BJ (cell line): Measurements from ENCODE around the gene PKMYT1. TPM values are rescaled to one million over a fixed set of nuclear protein-coding genes. Genes with fewer than 3 reads are reported as not detected.
"Not testable (repeated sequence)": the region's sequence is repeated elsewhere in the genome, so short reads cannot be mapped to it uniquely, and the experiment has no call there.

Experiments used
- CTCF ChIA-PET: fragments of 350-600 bp; formaldehyde crosslinking; extraction: SDS; loops from one replicate; lab custom pipeline; 2021; ENCODE audit warnings: antibody characterized with exemption, inconsistent platforms; lab: Yijun Ruan, JAX
- POLR2A ChIA-PET: fragments of 300-600 bp; sonication (Branson Sonifier 250); formaldehyde crosslinking; extraction: SDS; loops from one replicate; lab custom pipeline; 2021; ENCODE audit warnings: antibody characterized with exemption; lab: Charles Lee
- DNase-seq: peaks from one replicate; pipeline ENCODE4 v3.0.0-alpha.2; 2011; ENCODE audit warnings: low read depth
- H3K27me3 ChIP-seq: 2 replicates; pipeline ENCODE4 v1.6.0; 2011; ENCODE audit warnings: low read length; ENCODE audit not compliant: control insufficient read depth, insufficient read depth
- H3K36me3 ChIP-seq: 2 replicates; pipeline ENCODE4 v1.5.1; 2011; ENCODE audit warnings: low read length; ENCODE audit not compliant: control insufficient read depth, insufficient read depth
- H3K4me3 ChIP-seq: 2 replicates; pipeline ENCODE4 v1.5.1; 2011; ENCODE audit warnings: low read depth, mild to moderate bottlenecking, control low read depth, low read length
- CTCF ChIP-seq: IDR thresholded peaks from 2 replicates; pipeline ENCODE4 v1.5.1; 2011; ENCODE audit warnings: low read depth, mild to moderate bottlenecking, control low read depth, inconsistent platforms, low read length, moderate library complexity; ENCODE audit not compliant: insufficient read depth
- polyA plus RNA-seq: library from polyadenylated mRNA; depleted of rRNA; stranded (reverse); fragments of >200 nt; gene quantifications from 2 replicates; pipeline ENCODE4 v1.2.3, GENCODE V29; 2011

Gene PKMYT1
- polyA plus RNA-seq, 1 experiment: 6.9 TPM

- Histone ChIP-seq H3K27me3 (no peaks in the 10 kb centered on the region), H3K4me3 (no peak overlapping the region), H3K36me3 (peaks cover 20% of the 10 kb centered on the region)
- TF ChIP-seq CTCF: no peak
- CTCF ChIA-PET: interaction anchor here (1.1 to 1.6 kb wide), 2 partner anchors 10 to 61 kb away, joined by 6 to 9 read pairs; no protein-coding TSS in a partner anchor
- DNase-seq: no peak
- POLR2A ChIA-PET: no interaction called here
Observed at GRCh38 chr16:2929693-2930092, 50.6 kb downstream of the PKMYT1 start.

GRCh38 chr16:2928796-2929195 is 51.5 kb downstream of the PKMYT1 start:
- DNase-seq: no peak
- no peak for TF ChIP-seq CTCF
- H3K36me3 ChIP-seq: peaks cover 17% of the 10 kb centered on the region
- no peak overlapping the region for H3K4me3 ChIP-seq
- ChIA-PET POLR2A (no interaction called here), CTCF (interaction anchor here (1.4 to 3.0 kb wide), 3 partner anchors 9 to 60 kb away, joined by 4 to 24 read pairs (median 6); no protein-coding TSS in a partner anchor)
- no peaks in the 10 kb centered on the region for H3K27me3 ChIP-seq

- H3K4me3 ChIP-seq, POLR2A ChIA-PET, DNase-seq, H3K27me3 ChIP-seq: not testable (repeated sequence)
- H3K36me3 ChIP-seq: peaks cover 13% of the 10 kb centered on the region
- CTCF ChIA-PET: interaction anchor here (1.1 to 3.0 kb wide), 4 partner anchors 9 to 52 kb away, joined by 4 to 24 read pairs (median 8); no protein-coding TSS in a partner anchor
Observed at GRCh38 chr16:2928151-2928550, 52.1 kb downstream of the PKMYT1 start.

GRCh38 chr16:2927010-2927646 is 53.1 kb downstream of the PKMYT1 start:
- no peak for DNase-seq
- Histone ChIP-seq H3K36me3 (peaks cover 14% of the 10 kb centered on the region), H3K4me3 (no peak overlapping the region), H3K27me3 (no peaks in the 10 kb centered on the region)
- ChIA-PET POLR2A (interaction anchor here (1.0 kb wide), 1 partner anchor 22 kb away, joined by 5 read pairs; no protein-coding TSS in a partner anchor), CTCF (interaction anchor here (0.5 to 3.9 kb wide), 29 partner anchors 8 to 231 kb away, joined by 3 to 24 read pairs (median 4); partner anchors contain the start of genes FLYWCH1 and FLYWCH2)
- TF ChIP-seq CTCF: peak; percentile 93

- TF ChIP-seq CTCF: no peak
- DNase-seq: no peak
- CTCF ChIA-PET: interaction anchor here (0.5 to 3.9 kb wide), 24 partner anchors 9 to 132 kb away, joined by 3 to 24 read pairs (median 6); partner anchors contain the start of genes FLYWCH1 and FLYWCH2
- POLR2A ChIA-PET: interaction anchor here (1.0 kb wide), 1 partner anchor 21 kb away, joined by 5 read pairs; no protein-coding TSS in a partner anchor
- no peak overlapping the region for H3K4me3 ChIP-seq
- H3K27me3 ChIP-seq: no peaks in the 10 kb centered on the region
- H3K36me3 ChIP-seq: peaks cover 14% of the 10 kb centered on the region
Observed at GRCh38 chr16:2926650-2926999, 53.6 kb downstream of the PKMYT1 start.
